Thyroid gland (tissue), 4 donors: Measurements from ENCODE around the gene DSTN. TPM values are rescaled to one million over a fixed set of nuclear protein-coding genes. Genes with fewer than 3 reads are reported as not detected.

ENCODE experiments used
- DNase-seq, 2 donors: peaks; one replicate each; pipeline ENCODE4 v3.0.0-alpha.2; 2019
- H3K27ac ChIP-seq, 3 donors: fragments of 200-600 bp; sonication (generic); 1 replicate in 2 of 3; 2 replicates in 1 of 3; pipeline ENCODE4 v1.5.1; 2016 to 2019; ENCODE audit warnings: mild to moderate bottlenecking in 1 of 3, moderate library complexity in 1 of 3
- H3K27me3 ChIP-seq: fragments of 200-600 bp; sonication (generic); one replicate; pipeline ENCODE4 v1.5.1; 2019
- H3K36me3 ChIP-seq, 2 donors: fragments of 200-600 bp; sonication (generic); one replicate each; pipeline ENCODE4 v1.5.1; 2016 to 2019
- H3K4me1 ChIP-seq, 2 donors: fragments of 200-600 bp; sonication (generic); one replicate each; pipeline ENCODE4 v1.5.1; 2017 to 2019
- H3K4me3 ChIP-seq, 3 donors: fragments of 200-600 bp; sonication (generic); replicated peaks in 1 of 3; 1 replicate in 2 of 3; 2 replicates in 1 of 3; pipeline ENCODE4 v1.5.1; 2016; ENCODE audit warnings: mild to moderate bottlenecking in 1 of 3
- H3K9me3 ChIP-seq: fragments of 200-600 bp; sonication (generic); one replicate; pipeline ENCODE4 v1.5.1; 2017
- POLR2A ChIP-seq, 2 donors: fragments of 450-650 bp; IDR thresholded peaks; one replicate each; pipeline ENCODE4 v1.6.1; 2017; ENCODE audit warnings: antibody characterized with exemption in 2 of 2, mild to moderate bottlenecking in 2 of 2, moderate library complexity in 1 of 2
- WGBS, 2 donors: methylation state at CpG; one replicate each; pipeline ENCODE4 v1.1.5; 2017; 5-methylcytosine and 5-hydroxymethylcytosine counted together
- intact Hi-C: fragments of 100-400 bp; cut with DNase I; formaldehyde crosslinking; loops from one replicate; pipeline ENCODE4 v1.15.1; 2023
- total RNA-seq, 4 donors: library from RNA; depleted of rRNA; stranded (reverse); fragments of >200 nt; gene quantifications; one replicate each; pipeline ENCODE4 v1.2.3, GENCODE V29; 2016
- TF ChIP-seq, protein P1 (sequence below), 6 experiments: fragments of 200-600 bp in 3 of 6; fragments of 450-650 bp in 3 of 6; sonication (generic) in 3 of 6; IDR thresholded peaks; one replicate each; pipeline ENCODE4 v1.5.1; 2016 to 2019; ENCODE audit warnings: antibody characterized with exemption in 6 of 6, mild to moderate bottlenecking in 2 of 6, inconsistent platforms in 1 of 6, moderate library complexity in 1 of 6

The DSTN gene
- total RNA-seq, 4 donors from 2014 or later = 504 to 681 (median 560) TPM

DNA sequence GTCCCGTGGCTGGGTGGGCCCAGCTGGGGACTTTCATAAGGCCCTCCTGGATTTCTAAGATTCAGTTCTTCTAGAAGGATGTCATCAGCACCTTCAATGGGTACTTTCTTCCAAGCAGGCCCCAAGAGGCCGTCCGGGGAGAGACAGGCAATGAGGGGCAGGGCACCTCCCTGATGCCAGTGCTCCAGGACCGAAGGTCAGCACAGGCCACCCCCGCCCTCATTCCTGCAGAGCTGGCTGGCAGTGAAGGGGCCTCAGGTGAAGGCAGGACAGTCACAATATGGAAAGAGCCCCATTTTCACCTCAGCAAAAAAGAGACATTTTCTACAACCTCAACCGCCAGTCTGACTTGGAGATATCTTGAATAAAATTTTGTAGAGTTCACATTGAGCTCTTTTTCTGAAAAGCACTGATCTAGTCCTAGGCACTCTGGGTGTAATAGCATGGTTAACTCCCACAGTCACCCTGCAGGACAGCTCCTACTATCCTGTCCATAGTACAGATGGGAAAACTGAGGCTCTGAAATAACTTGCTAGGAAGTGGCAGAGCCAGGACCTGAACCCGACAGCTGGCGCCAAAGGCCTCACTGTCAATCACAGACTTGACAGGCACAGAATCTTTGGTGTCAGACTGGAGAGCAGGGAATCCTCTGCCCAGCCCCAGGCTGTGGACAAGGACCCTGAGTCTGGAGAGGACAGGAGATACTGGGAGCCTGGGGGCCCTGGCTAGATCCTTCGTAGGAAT lies 61.9 kb downstream of the DSTN start:
- Histone ChIP-seq H3K36me3 (peaks cover 80 to 84% of the 10 kb centered on the region in 2 donors), H3K4me1 (peaks cover 29 to 32% of the 10 kb centered on the region in 2 donors), H3K27me3 (no peaks in the 10 kb centered on the region), H3K9me3 (no peaks in the 10 kb centered on the region), H3K4me3 (no peak overlapping the region), H3K27ac (no peak overlapping the region)
- intact Hi-C loops = no loop called here
- TF ChIP-seq, protein P1, sequence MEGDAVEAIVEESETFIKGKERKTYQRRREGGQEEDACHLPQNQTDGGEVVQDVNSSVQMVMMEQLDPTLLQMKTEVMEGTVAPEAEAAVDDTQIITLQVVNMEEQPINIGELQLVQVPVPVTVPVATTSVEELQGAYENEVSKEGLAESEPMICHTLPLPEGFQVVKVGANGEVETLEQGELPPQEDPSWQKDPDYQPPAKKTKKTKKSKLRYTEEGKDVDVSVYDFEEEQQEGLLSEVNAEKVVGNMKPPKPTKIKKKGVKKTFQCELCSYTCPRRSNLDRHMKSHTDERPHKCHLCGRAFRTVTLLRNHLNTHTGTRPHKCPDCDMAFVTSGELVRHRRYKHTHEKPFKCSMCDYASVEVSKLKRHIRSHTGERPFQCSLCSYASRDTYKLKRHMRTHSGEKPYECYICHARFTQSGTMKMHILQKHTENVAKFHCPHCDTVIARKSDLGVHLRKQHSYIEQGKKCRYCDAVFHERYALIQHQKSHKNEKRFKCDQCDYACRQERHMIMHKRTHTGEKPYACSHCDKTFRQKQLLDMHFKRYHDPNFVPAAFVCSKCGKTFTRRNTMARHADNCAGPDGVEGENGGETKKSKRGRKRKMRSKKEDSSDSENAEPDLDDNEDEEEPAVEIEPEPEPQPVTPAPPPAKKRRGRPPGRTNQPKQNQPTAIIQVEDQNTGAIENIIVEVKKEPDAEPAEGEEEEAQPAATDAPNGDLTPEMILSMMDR (IDR thresholded peaks at IDR 0.05) = no peak
- TF ChIP-seq POLR2A (IDR thresholded peaks at IDR 0.05) = no peak
- DNase-seq = no peak
- WGBS, 2 donors = 90 to 96% methylated on average over 9 of the region's 9 CpGs

DNA sequence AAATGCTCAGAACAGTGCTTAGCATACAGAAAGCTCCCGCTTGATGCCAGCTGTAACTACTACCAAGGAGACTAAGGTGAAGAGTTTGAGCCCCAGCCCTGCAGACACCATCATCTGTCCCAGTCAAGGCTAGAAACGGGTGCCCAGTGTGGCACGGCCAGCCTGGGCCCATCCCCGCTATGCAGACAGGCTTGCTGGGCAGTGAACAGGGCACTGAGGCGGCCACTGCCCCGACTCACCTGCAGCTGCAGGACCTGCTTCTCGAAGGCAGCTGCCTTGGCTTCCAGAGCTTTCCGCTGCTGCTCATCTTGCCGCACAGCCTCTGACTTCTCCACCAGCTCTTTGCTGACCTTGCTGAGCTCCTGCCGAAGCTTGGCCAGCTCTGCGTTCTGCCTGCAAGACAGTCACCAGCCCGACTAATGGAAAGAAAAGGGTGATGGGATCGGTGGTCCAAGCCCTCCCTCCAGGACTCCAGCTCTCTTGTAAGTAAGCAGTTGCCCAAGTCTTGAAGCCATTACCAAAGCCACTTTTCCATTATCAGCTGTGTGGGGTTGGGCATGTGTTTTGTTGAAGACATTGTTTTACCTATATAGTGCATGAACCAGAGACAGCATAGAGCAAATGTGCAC lies 63.5 kb downstream of the DSTN start:
- intact Hi-C loops = no loop called here
- Histone ChIP-seq H3K36me3 (peaks cover 71 to 76% of the 10 kb centered on the region in 2 donors), H3K27me3 (no peaks in the 10 kb centered on the region), H3K4me1 (peaks cover 35 to 44% of the 10 kb centered on the region in 2 donors), H3K27ac (peak overlapping the region in 1 of 3 donors; percentile 76), H3K9me3 (no peaks in the 10 kb centered on the region), H3K4me3 (no peak overlapping the region)
- TF ChIP-seq, protein P1 (IDR thresholded peaks at IDR 0.05) = no peak
- no peak for TF ChIP-seq POLR2A (IDR thresholded peaks at IDR 0.05)
- DNase-seq = no peak
- WGBS, 2 donors = 91 to 96% methylated on average over 11 to 13 of the region's 13 CpGs

DNA sequence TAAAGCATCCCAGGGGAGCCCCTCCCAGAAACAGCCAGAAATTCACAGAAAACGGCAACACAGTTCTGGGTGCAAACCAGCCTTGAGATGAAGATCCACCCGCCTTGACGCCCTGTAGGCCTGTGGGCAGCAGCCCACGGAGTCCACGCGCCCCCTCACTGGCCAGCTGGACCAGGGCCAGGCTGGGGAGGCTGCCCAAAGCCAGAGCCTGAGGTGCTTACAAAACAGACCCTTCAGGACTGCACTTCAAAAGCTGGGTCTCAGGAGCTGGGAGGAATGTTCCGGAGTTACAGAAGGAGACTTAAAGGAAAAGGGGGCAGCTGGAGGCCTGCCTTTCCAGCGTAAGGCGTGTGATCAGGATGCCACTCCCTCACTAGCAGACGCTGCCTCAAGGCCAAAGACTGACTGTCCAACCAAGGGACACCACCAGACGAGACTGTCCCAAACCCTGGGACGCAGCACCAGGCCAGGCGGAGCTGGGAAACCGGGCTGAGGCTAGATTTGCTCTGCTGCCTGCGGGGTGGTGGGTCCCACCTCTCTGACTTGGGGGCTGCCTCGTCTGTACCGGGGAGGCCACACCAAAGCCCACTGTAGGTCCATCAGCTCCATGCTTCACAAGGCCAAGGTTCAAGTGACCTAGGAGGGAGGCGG lies 64.1 kb downstream of the DSTN start:
- DNase-seq = peak; percentile 54 to 58
- H3K9me3 ChIP-seq = no peaks in the 10 kb centered on the region
- H3K36me3 ChIP-seq = peaks cover 67 to 70% of the 10 kb centered on the region in 2 donors
- H3K4me3 ChIP-seq = no peak overlapping the region
- TF ChIP-seq, protein P1 (IDR thresholded peaks at IDR 0.05) = no peak
- no peak for TF ChIP-seq POLR2A (IDR thresholded peaks at IDR 0.05)
- intact Hi-C loops = no loop called here
- 60 to 76% methylated on average over 8 to 11 of the region's 18 CpGs for WGBS, 2 donors
- H3K27me3 ChIP-seq = no peaks in the 10 kb centered on the region
- peak overlapping the region; percentile 52 to 76 (median 60) for H3K27ac ChIP-seq
- H3K4me1 ChIP-seq = peaks cover 35 to 48% of the 10 kb centered on the region in 2 donors

DNA sequence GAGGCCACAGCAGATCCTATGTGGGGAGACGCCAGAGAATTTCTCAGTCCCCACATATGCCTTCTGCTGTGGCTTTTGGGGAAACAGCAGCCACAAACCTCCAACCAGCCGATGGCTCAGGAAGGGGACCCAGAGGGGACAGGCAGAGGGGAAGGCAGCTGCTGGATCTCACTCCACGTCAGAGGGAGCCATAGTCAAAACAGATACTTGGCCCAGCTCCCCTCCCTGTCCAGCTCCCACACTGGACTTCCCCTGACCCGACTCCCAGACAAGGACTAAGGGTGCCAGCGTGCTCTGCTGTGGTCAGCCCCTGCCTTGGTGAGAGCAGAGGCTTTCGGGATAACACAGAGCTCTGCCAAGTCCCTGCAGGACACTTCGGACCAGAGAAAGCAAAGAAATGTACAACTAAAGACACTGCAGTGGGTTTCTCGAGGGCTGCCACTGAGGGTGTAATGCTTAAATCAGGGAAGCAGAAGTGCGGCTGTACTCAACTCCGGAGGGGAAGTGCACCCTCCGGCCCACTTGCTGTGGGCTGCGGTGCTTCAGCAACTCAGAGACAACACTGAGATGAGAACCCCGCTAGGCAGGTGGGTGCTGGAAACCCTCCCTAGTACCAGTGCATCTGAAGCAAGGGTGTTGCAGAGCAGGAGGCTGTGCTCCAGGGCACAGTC lies 64.9 kb downstream of the DSTN start:
- H3K27me3 ChIP-seq = no peaks in the 10 kb centered on the region
- peaks cover 62% of the 10 kb centered on the region in 2 donors for H3K36me3 ChIP-seq
- intact Hi-C loops = no loop called here
- peaks cover 35 to 50% of the 10 kb centered on the region in 2 donors for H3K4me1 ChIP-seq
- 72 to 79% methylated on average over 12 to 13 of the region's 13 CpGs for WGBS, 2 donors
- H3K4me3 ChIP-seq = no peak overlapping the region
- H3K27ac ChIP-seq = peak overlapping the region; percentile 52 to 76 (median 60)
- no peak for DNase-seq
- TF ChIP-seq, protein P1 (IDR thresholded peaks at IDR 0.05) = no peak
- no peak for TF ChIP-seq POLR2A (IDR thresholded peaks at IDR 0.05)
- H3K9me3 ChIP-seq = no peaks in the 10 kb centered on the region
